Body of pancreas (tissue), 4 donors: ENCODE results near the gene MTRFR.

Experiments used
- CTCF ChIP-seq, 7 experiments: fragments of 450-650 bp in 4 of 7; fragments of 200-600 bp in 3 of 7; sonication (generic) in 3 of 7; IDR thresholded peaks; one replicate each; pipeline ENCODE4 v1.5.1; 2016 to 2019; ENCODE audit warnings: antibody characterized with exemption in 7 of 7
- POLR2A ChIP-seq, 3 donors: fragments of 450-650 bp; IDR thresholded peaks; one replicate each; pipeline ENCODE4 v1.6.1; 2016; ENCODE audit warnings: antibody characterized with exemption in 3 of 3, mild to moderate bottlenecking in 2 of 3

GRCh38 chr12:123187637-123188036, 45.6 kb upstream of the MTRFR start:
- no peak for TF ChIP-seq CTCF (IDR thresholded peaks at IDR 0.05)
- TF ChIP-seq POLR2A (IDR thresholded peaks at IDR 0.05): no peak
